Measurements from ENCODE around the gene CCNA2.

- TF ChIP-seq, protein P1, sequence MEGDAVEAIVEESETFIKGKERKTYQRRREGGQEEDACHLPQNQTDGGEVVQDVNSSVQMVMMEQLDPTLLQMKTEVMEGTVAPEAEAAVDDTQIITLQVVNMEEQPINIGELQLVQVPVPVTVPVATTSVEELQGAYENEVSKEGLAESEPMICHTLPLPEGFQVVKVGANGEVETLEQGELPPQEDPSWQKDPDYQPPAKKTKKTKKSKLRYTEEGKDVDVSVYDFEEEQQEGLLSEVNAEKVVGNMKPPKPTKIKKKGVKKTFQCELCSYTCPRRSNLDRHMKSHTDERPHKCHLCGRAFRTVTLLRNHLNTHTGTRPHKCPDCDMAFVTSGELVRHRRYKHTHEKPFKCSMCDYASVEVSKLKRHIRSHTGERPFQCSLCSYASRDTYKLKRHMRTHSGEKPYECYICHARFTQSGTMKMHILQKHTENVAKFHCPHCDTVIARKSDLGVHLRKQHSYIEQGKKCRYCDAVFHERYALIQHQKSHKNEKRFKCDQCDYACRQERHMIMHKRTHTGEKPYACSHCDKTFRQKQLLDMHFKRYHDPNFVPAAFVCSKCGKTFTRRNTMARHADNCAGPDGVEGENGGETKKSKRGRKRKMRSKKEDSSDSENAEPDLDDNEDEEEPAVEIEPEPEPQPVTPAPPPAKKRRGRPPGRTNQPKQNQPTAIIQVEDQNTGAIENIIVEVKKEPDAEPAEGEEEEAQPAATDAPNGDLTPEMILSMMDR (conservative IDR thresholded peaks at IDR 0.05; ENCODE audit: low read length), result no peak
- no peak for TF ChIP-seq EZH2phosphoT487 (IDR thresholded peaks at IDR 0.05; ENCODE audit: borderline replicate concordance, low read depth, low read length)
Measured at GRCh38 chr4:121842862-121843261, 19.2 kb upstream of the CCNA2 start.

All from OCI-LY7 (cell line).